CD4-positive, alpha-beta T cell treated with Interleukin-17A for 4 hours (primary cell): ENCODE results near the gene HNRNPM.
"Not testable (repeated sequence)": the region's sequence is repeated elsewhere in the genome, so short reads cannot be mapped to it uniquely, and the experiment has no call there.

Experiments used
- DNase-seq: peaks from one replicate; pipeline ENCODE4 v3.0.0-alpha.2; 2020; ENCODE audit warnings: mixed read lengths

The HNRNPM gene

GRCh38 chr19:8514505-8515009 lies 69.8 kb downstream of the HNRNPM start:
- not testable (repeated sequence) for DNase-seq

GRCh38 chr19:8515317-8515716 lies 70.5 kb downstream of the HNRNPM start:
- DNase-seq = peak; percentile 69

GRCh38 chr19:8517551-8518442 lies 73.0 kb downstream of the HNRNPM start:
- peak; percentile 77 for DNase-seq

GRCh38 chr19:8518536-8518935 lies 73.8 kb downstream of the HNRNPM start:
- DNase-seq = peak; percentile 29

- no peak for DNase-seq
Measured at GRCh38 chr19:8519388-8519787, 74.6 kb downstream of the HNRNPM start.

GRCh38 chr19:8525401-8525684 lies 80.6 kb downstream of the HNRNPM start:
- no peak for DNase-seq

- no peak for DNase-seq
Measured at GRCh38 chr19:8526345-8527091, 81.7 kb downstream of the HNRNPM start.

- no peak for DNase-seq
Measured at GRCh38 chr19:8528500-8528899, 83.7 kb downstream of the HNRNPM start.

- DNase-seq = no peak
Measured at GRCh38 chr19:8529369-8530006, 84.7 kb downstream of the HNRNPM start.

GRCh38 chr19:8530061-8530679 lies 85.4 kb downstream of the HNRNPM start:
- DNase-seq = no peak

GRCh38 chr19:8531470-8531869 lies 86.7 kb downstream of the HNRNPM start:
- no peak for DNase-seq

GRCh38 chr19:8532225-8532624 lies 87.5 kb downstream of the HNRNPM start:
- DNase-seq = no peak

GRCh38 chr19:8536282-8536681 lies 91.5 kb downstream of the HNRNPM start:
- no peak for DNase-seq

- DNase-seq = no peak
Measured at GRCh38 chr19:8537099-8537498, 92.3 kb downstream of the HNRNPM start.
